Gastroesophageal sphincter (tissue), 4 donors: ENCODE data around the gene C22orf31. TPM values are rescaled to one million over a fixed set of nuclear protein-coding genes. Genes with fewer than 3 reads are reported as not detected.

Experiments used
- ATAC-seq: fragments of 150-250 bp; one replicate; pipeline ENCODE4 v1.9.1; 2016; ENCODE audit warnings: mild to moderate bottlenecking, moderate library complexity
- H3K27ac ChIP-seq, 4 donors: fragments of 200-600 bp; sonication (generic) in 3 of 4; 1 replicate in 3 of 4; 2 replicates in 1 of 4; pipeline ENCODE4 v1.5.1; 2016 to 2019
- H3K27me3 ChIP-seq: fragments of 200-600 bp; sonication (generic); one replicate; pipeline ENCODE4 v1.5.1; 2019
- H3K36me3 ChIP-seq, 2 donors: fragments of 200-600 bp; sonication (generic); one replicate each; pipeline ENCODE4 v1.5.1; 2019; ENCODE audit warnings: control low read depth in 1 of 2
- H3K4me1 ChIP-seq, 3 donors: fragments of 200-600 bp; sonication (generic); 1 replicate in 2 of 3; 2 replicates in 1 of 3; pipeline ENCODE4 v1.5.1; 2016 to 2019; ENCODE audit warnings: control low read depth in 2 of 3
- H3K4me3 ChIP-seq, 2 donors: fragments of 200-600 bp; sonication (generic); one replicate each; pipeline ENCODE4 v1.5.1; 2019; ENCODE audit warnings: mild to moderate bottlenecking in 1 of 2, moderate library complexity in 1 of 2
- H3K9me3 ChIP-seq, 3 donors: fragments of 200-600 bp; sonication (generic); one replicate each; pipeline ENCODE4 v1.5.1; 2017 to 2019; ENCODE audit warnings: control low read depth in 2 of 3
- EP300 ChIP-seq: sonication (generic); formaldehyde crosslinking; IDR thresholded peaks from one replicate; pipeline ENCODE4 v1.6.1; 2017; ENCODE audit warnings: antibody characterized with exemption, mild to moderate bottlenecking
- POLR2A ChIP-seq, 2 donors: fragments of 450-650 bp; IDR thresholded peaks; one replicate each; pipeline ENCODE4 v1.6.1; 2017; ENCODE audit warnings: antibody characterized with exemption in 2 of 2, mild to moderate bottlenecking in 2 of 2, moderate library complexity in 1 of 2
- POLR2AphosphoS5 ChIP-seq: sonication (generic); formaldehyde crosslinking; IDR thresholded peaks from one replicate; pipeline ENCODE4 v1.6.1; 2017; ENCODE audit warnings: antibody characterized with exemption
- WGBS, 2 donors: methylation state at CpG; one replicate each; pipeline ENCODE4 v1.1.5; 2018; ENCODE audit warnings: low coverage in 1 of 2; 5-methylcytosine and 5-hydroxymethylcytosine counted together
- total RNA-seq, 4 donors: library from RNA; depleted of rRNA; stranded (reverse); fragments of >200 nt; gene quantifications; one replicate each; pipeline ENCODE4 v1.1.0, GENCODE V29; 2016
- TF ChIP-seq, protein P1 (sequence below), 4 experiments: fragments of 200-600 bp in 2 of 4; fragments of 450-650 bp in 2 of 4; sonication (generic) in 1 of 4; IDR thresholded peaks; one replicate each; pipeline ENCODE4 v1.5.1; 2017 to 2019; ENCODE audit warnings: antibody characterized with exemption in 4 of 4, mild to moderate bottlenecking in 2 of 4, moderate library complexity in 2 of 4

The C22orf31 gene
- total RNA-seq, 4 donors from 2014 or later = not detected

DNA sequence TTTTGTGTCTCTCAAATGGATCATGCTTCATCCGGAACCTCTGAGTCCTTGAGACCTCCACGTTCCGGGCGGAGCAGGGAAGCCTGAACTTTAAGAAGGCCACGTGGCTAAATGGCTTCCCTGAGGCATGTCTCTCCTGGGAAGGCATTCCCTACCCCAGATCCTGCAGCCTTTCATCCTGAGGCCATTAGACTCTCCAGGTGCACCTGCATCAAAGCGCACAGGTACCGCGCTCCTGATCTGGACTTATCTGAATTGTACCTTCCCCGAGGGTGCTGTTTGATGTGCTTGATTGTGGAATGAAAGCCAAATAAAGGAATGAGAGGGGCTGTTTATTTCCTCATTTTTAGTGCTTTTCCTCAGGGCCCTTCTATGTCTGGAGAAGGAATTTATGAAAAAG is 22.5 kb downstream of the C22orf31 start:
- TF ChIP-seq EP300 (no peak), POLR2AphosphoS5 (no peak), POLR2A (IDR thresholded peaks at IDR 0.05) (no peak)
- TF ChIP-seq, protein P1, sequence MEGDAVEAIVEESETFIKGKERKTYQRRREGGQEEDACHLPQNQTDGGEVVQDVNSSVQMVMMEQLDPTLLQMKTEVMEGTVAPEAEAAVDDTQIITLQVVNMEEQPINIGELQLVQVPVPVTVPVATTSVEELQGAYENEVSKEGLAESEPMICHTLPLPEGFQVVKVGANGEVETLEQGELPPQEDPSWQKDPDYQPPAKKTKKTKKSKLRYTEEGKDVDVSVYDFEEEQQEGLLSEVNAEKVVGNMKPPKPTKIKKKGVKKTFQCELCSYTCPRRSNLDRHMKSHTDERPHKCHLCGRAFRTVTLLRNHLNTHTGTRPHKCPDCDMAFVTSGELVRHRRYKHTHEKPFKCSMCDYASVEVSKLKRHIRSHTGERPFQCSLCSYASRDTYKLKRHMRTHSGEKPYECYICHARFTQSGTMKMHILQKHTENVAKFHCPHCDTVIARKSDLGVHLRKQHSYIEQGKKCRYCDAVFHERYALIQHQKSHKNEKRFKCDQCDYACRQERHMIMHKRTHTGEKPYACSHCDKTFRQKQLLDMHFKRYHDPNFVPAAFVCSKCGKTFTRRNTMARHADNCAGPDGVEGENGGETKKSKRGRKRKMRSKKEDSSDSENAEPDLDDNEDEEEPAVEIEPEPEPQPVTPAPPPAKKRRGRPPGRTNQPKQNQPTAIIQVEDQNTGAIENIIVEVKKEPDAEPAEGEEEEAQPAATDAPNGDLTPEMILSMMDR (IDR thresholded peaks at IDR 0.05) = no peak
- Histone ChIP-seq H3K4me3 (no peak overlapping the region), H3K4me1 (peaks cover 0 to 27% (median 0%) of the 10 kb centered on the region in 3 donors), H3K36me3 (peaks cover 0 to 12% of the 10 kb centered on the region in 2 donors), H3K27me3 (no peaks in the 10 kb centered on the region), H3K27ac (no peak overlapping the region), H3K9me3 (no peaks in the 10 kb centered on the region)
- ATAC-seq = no peak
- WGBS, 2 donors = 82% methylated on average over 9 of the region's 9 CpGs; no CpG with 5 or more reads in 1 of the 2 donors

DNA sequence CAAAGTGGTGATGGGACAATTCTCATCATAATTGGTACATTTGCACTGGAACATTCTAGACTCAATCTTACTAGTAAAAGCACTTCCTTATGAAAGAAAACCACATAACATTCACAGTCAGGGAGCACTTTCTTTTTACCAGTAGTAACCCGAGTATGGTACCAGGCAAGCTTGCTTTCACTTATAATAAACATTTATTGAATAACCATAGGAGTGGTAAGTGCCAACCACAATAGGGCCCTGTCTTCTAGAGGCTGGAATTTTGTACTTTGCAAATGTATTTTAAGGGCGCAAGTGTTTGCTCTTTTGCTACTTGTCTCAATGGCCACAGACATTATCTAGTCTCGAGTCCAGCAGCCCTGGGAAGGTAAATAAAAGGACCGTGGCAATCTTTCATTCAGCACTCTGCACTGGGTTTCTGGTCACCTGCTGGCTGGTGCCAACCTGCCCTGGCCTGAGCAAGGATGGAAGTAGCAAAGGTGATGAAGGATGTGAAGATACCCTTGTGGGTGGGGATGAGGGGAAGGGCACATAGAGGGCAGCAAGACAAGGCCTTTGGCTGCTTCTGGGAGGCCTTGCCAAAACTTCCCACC is 24.2 kb downstream of the C22orf31 start:
- no peaks in the 10 kb centered on the region for H3K36me3 ChIP-seq
- no peak overlapping the region for H3K4me3 ChIP-seq
- WGBS, 2 donors = 70 to 78% methylated on average over 1 to 4 of the region's 4 CpGs
- no peak for ATAC-seq
- no peak overlapping the region for H3K27ac ChIP-seq
- peaks cover 2 to 37% (median 3%) of the 10 kb centered on the region in 3 donors for H3K4me1 ChIP-seq
- H3K9me3 ChIP-seq = no peaks in the 10 kb centered on the region
- TF ChIP-seq POLR2AphosphoS5 = no peak
- TF ChIP-seq POLR2A (IDR thresholded peaks at IDR 0.05) = no peak
- no peak for TF ChIP-seq EP300
- TF ChIP-seq, protein P1 (IDR thresholded peaks at IDR 0.05) = no peak
- no peaks in the 10 kb centered on the region for H3K27me3 ChIP-seq

DNA sequence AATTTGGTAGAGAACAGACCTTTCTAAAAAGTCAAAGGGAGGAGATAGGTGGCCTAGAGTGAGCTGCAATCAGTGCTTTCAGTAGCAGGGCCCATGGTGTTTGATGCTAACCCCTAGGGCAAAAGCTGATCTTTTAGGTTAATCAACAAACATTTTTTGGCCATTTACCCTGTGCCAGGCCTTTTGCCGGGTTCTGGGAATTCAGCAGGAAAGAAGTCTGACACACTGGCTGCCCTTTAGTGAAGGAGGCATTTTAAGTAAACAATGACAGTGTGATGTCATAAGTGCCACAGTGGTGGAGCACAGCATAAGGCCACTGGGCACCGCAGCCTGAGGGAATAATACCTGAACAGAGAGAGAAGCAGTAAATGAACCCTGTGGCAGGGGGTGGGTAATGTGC is 29.0 kb downstream of the C22orf31 start:
- no peaks in the 10 kb centered on the region for H3K36me3 ChIP-seq
- no peak overlapping the region for H3K4me3 ChIP-seq
- peak overlapping the region in 3 of 4 donors; percentile 80 to 89 (median 80) for H3K27ac ChIP-seq

DNA sequence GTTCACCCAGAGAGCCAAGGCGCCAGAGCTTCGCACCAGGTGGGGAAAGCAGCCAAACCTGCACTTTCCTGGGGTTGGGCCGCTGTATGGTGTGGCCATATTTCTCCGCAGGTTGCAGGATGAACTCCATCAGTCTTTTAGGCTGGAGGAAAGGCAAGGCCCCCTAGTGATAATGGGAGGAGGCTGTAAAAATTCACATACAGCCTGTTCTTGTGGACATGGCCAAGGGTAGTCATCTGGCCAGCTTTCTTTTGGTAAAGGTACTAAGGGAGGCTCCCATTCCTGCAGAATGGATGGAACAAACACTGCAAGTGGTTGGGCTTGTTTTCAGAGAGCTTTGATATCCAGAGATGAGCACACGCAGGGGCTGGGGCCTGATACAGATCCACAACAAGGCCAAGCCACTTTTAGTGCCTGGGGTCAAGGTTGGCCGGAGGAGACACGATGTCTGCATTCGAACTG is 29.6 kb downstream of the C22orf31 start:
- peak overlapping the region; percentile 34 to 89 (median 80) for H3K27ac ChIP-seq
- WGBS, 2 donors = 95 to 97% methylated on average over 3 to 4 of the region's 8 CpGs
- no peak for ATAC-seq
- no peaks in the 10 kb centered on the region for H3K9me3 ChIP-seq
- H3K36me3 ChIP-seq = no peaks in the 10 kb centered on the region
- no peaks in the 10 kb centered on the region for H3K27me3 ChIP-seq
- TF ChIP-seq EP300 = no peak
- TF ChIP-seq POLR2AphosphoS5 = no peak
- TF ChIP-seq, protein P1 (IDR thresholded peaks at IDR 0.05) = no peak
- no peak for TF ChIP-seq POLR2A (IDR thresholded peaks at IDR 0.05)
- H3K4me3 ChIP-seq = no peak overlapping the region
- H3K4me1 ChIP-seq = peaks cover 4 to 39% (median 20%) of the 10 kb centered on the region in 3 donors

More for the DNA sequence above, 29.0 kb downstream of the C22orf31 start:
- ATAC-seq = no peak
- Histone ChIP-seq H3K4me1 (peaks cover 4 to 43% (median 20%) of the 10 kb centered on the region in 3 donors), H3K9me3 (no peaks in the 10 kb centered on the region), H3K27me3 (no peaks in the 10 kb centered on the region)
- TF ChIP-seq POLR2A (IDR thresholded peaks at IDR 0.05) (no peak), POLR2AphosphoS5 (peak; percentile 77)
- WGBS, 2 donors = 38 to 54% methylated on average over 2 of the region's 2 CpGs

DNA sequence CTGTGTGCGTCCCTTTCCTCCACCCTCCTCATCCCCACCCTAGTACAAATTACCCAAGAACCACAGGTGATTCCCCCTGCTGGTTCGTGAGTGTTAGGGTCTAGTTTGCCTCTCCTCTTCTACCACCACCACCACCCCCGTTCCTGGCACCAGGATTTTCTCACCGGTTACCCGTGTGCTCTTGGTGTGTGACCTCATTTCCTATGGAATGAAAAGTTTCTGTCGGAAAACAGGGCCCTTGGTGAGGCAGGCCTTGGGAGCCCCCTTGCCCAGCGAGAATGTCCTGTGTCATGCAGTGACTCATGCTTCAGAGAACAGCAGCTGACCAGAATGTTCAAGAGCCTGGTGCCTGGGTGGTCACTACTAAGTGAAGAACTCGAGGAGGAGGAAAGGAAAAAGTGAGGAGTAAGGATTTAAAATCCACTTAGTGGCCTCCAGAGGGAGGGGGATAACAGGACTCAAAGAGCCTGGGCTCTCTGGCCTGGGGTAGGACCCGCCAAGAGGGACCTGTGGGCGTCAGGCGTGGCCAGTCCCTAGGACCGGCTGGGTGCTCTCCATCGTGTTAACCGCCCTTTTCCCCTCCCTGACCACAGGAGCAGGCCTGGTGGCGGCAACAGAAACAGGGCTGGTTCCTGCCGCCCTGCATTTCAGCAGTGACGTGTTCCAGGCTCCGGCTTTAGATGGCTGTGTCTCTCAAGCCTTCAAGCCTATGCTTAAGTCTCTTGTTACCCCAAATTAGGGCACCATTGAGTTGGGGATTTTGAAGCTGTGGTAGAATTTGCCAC is 30.2 kb downstream of the C22orf31 start:
- Histone ChIP-seq H3K27me3 (no peaks in the 10 kb centered on the region), H3K4me1 (peaks cover 4 to 39% (median 20%) of the 10 kb centered on the region in 3 donors), H3K9me3 (no peaks in the 10 kb centered on the region), H3K4me3 (peak overlapping the region in 1 of 2 donors; percentile 57), H3K36me3 (no peaks in the 10 kb centered on the region), H3K27ac (peak overlapping the region; percentile 34 to 89 (median 80))
- TF ChIP-seq POLR2A (IDR thresholded peaks at IDR 0.05) (no peak), EP300 (no peak), POLR2AphosphoS5 (peak; percentile 79)
- TF ChIP-seq, protein P1 (IDR thresholded peaks at IDR 0.05) = peak in 3 of 4 experiments; percentile 3 to 30 (median 11)
- 19 to 57% methylated on average over 10 to 11 of the region's 18 CpGs for WGBS, 2 donors
- ATAC-seq = peak; percentile 91
